GM18951 (cell line): ENCODE results near the gene STOX1.
"Not testable (repeated sequence)": the region's sequence is repeated elsewhere in the genome, so short reads cannot be mapped to it uniquely, and the experiment has no call there.

Experiments used
- POLR2A ChIP-seq: IDR thresholded peaks from 4 replicates; pipeline ENCODE4 v1.6.1; 2011; ENCODE audit warnings: mild to moderate bottlenecking; ENCODE audit not compliant: insufficient read length, insufficient read depth; ENCODE audit errors: extremely low read depth
- in situ Hi-C: fragments of 300-500 bp; cut with MboI; formaldehyde crosslinking; loops from one replicate; pipeline ENCODE4 v1.12.0; 2022; ENCODE audit warnings: low sequenced_read_pairs, mixed read lengths, inconsistent platforms; ENCODE audit not compliant: unreplicated experiment

Gene STOX1, protein sequence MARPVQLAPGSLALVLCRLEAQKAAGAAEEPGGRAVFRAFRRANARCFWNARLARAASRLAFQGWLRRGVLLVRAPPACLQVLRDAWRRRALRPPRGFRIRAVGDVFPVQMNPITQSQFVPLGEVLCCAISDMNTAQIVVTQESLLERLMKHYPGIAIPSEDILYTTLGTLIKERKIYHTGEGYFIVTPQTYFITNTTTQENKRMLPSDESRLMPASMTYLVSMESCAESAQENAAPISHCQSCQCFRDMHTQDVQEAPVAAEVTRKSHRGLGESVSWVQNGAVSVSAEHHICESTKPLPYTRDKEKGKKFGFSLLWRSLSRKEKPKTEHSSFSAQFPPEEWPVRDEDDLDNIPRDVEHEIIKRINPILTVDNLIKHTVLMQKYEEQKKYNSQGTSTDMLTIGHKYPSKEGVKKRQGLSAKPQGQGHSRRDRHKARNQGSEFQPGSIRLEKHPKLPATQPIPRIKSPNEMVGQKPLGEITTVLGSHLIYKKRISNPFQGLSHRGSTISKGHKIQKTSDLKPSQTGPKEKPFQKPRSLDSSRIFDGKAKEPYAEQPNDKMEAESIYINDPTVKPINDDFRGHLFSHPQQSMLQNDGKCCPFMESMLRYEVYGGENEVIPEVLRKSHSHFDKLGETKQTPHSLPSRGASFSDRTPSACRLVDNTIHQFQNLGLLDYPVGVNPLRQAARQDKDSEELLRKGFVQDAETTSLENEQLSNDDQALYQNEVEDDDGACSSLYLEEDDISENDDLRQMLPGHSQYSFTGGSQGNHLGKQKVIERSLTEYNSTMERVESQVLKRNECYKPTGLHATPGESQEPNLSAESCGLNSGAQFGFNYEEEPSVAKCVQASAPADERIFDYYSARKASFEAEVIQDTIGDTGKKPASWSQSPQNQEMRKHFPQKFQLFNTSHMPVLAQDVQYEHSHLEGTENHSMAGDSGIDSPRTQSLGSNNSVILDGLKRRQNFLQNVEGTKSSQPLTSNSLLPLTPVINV

DNA sequence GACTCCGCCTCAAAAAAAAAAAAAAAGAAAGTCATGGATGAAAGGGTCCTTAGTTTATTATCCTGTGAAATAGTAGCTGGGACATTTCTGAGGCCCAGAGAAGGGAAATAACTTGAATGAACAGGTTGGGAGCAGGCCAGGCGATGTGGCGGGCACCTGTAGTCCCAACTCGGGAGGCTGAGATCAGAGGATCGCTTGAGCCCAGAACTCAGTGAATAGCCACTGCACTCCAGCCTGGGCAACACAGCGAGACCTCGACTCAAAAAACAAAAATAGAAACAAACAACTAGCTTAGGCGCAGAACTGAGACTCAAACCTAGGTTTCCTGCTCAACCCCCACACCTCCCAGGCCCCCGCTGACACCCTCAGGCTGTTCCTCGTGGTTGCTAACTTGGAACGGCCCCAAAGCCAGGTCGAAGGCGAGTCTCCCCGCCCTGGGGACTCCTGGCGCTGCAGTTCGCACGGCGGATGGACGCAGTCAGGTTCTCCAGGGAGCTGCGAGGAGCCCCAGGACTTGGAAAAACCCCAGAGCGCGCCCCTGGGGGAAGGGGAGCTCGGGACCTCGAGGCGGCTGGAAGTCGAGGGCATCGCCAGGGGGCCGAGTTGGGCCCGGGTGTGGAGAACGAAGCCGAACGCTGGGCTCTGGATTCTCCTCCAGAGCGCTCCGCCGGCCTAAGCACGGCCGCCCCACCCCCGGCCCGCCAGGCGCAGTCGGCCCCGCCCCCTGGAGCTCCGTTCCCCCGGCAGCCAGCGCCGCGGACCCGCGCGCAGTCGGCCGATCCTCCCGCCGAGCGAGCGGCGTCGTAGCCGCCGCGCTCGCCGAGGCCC is at the start of gene STOX1:
STOX1 (plus strand) TSS at position 768 of the 828 bp plus-strand sequence. CDS start 93 bp downstream, outside the sequence.
- in situ Hi-C loops: no loop called here
- no peak for TF ChIP-seq POLR2A

DNA sequence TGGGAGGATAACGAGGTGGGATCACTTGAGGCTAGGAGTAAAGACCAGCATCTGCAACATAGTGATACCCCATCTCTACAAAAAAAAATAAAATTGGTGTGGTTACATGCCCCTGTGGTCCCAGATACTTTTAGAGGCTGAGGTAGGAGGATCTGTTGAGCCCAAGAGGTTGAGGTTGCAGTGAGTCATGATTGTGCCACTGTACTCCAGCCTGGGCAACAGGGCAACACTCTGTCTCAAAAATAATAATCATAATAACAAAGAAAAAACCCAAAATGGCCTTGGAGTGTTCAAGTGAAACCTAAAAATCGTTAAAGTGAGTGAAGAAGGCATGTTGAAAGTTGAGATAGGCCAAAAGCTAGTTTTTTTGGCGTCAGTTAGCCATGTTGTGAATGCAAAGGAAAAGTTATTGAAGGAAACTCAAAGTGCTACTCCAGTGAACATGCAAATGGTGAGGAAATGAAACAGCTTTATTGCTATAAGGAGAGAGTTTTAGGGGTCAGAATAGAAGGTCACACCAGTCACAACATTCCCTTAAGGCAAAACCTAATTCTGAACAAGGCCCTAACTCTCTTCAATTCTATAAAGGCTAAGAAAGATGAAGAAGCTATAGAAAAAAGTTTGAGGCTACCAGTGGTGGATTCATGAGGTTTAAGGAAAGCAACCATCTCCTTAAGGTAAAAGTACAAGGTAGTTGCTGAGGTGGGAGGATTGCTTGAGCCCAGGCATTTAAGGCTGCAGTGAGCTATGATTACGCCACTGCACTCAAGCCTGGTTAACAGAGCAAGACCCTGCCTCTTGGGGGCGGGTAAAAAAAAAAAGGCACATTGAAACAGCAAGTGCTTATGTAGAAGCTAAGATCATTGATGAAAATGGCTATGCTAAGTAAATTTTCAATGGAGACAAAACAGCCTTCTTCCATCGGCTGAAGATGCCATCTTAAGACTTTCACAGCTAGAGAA is 45.4 kb upstream of the STOX1 start:
- in situ Hi-C loops: no loop called here
- TF ChIP-seq POLR2A: no peak

DNA sequence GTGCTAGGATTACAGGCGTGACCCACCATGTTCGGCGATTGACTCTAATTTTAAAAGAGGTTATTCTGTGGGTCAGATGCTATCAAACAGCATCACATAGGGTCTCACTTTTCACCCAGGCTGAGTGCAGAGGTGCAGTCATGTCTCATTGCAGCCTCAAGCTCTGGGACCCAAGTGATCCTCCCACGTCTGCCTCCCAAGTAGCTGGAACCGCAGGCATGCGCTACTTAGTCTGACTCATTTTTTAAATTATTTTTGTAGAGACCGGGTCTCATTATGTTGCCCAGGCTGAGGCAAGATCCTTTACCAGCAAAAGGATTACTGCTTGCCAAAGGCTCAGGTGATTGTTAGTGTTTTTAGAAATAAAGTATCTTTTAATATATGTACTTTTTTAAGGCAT is 42.9 kb upstream of the STOX1 start:
- TF ChIP-seq POLR2A: no peak
- in situ Hi-C loops: no loop called here

DNA sequence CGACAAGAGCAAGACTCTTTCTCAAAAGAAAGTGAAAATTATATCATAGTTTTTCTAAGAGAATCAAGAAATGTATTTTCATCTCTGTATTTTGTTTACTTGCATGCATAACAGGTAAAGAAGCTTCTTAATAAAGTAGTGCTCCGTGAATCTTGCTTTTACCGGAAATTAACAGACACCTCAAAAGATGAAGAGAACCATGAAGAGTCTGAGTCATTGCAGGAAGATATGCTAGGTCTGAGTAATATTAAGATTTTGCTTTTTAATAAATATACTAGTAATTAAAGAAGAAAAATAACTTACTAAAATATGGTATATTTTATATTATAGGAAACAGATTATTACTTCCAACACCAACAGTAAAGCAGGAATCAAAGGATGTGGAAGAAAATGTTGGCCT is 39.5 kb upstream of the STOX1 start:
- TF ChIP-seq POLR2A: no peak
- in situ Hi-C loops: no loop called here

DNA sequence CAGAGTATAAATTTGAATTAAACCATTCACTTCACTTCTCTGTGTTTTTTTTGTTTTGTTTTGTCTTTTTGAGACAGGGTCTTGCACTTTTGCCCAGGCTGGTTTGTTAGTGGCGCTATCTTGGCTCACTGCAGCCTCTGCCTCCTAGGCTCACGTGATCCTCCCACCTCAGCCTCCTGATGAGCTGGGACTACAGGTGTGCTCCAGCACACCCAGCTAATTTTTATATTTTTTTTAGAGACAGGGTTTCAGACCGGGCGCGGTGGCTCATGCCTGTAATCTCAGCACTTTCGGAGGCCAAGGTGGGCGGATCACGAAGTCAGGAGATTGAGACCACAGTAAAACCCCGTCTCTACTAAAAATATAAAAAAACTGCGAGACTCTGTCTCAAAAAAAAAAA is 36.9 kb upstream of the STOX1 start:
- in situ Hi-C loops: no loop called here
- TF ChIP-seq POLR2A: no peak

DNA sequence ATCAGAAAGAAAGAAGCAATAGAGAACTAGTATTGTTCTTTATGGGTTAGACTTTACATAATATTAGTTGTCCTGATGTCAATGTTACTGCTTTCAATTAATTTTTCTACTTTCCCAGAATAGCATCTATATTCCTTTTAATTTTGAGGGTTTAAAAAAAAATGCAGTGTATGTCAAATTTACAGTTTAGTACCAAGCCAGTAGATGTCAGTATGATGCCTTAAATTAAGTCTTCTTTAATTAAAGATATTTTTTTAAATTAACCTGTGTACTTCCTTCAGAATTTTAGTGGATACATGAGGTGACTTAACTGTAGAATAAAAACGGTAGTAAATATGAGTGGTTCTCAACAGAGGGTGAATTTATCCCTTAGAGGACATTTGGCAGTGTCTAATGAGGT is 35.2 kb upstream of the STOX1 start:
- no peak for TF ChIP-seq POLR2A
- in situ Hi-C loops: no loop called here

DNA sequence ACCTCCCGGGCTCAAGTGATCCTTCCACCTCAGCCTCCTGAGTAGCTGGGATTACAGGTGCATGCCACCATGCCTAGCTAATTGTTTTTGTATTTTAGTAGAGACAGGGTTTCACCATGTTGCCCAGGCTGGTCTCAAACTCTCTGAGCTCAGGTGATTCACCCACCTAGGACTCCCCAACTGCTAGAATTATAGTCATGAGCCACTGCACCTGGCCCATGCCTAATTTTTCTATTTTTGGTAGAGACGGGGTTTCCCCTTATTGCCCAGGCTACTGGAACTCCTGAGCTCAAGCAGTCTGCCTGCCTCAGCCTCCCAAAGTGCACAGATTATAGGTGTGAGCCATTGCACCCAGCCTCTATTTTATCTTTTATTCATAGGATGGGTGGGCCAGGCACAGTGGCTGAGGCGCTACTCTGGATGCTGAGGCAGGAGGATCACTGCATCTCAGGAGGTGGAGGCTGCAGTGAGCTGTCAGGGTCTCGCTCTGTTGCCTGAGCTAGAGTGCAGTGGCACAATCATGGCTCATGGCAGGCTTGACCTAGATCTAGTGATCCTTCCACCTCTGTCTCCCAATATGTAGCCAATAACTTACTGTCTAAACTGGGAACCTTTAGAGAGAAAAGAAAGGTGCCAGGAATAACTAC is 31.3 kb upstream of the STOX1 start:
- in situ Hi-C loops: no loop called here
- TF ChIP-seq POLR2A: no peak

DNA sequence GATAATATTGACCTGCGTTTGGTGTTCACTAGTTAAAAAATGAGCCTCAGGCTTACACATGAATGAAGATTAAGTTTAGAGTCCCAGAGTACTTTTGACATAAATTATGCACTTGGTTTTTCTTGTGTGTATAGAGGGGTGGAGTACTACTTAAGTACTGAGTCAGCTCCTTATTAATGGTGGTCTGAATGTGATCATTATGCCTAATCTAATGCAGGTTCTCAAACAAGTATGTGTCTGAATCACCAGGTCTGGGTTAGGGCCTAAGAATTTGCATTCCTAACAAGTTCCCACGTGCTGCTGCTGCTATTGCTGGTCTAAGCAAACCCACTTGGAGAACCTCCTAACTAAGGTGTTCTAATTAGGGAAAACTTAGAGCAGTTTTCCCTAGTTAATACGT is 30.7 kb upstream of the STOX1 start:
- in situ Hi-C loops: no loop called here
- TF ChIP-seq POLR2A: no peak

DNA sequence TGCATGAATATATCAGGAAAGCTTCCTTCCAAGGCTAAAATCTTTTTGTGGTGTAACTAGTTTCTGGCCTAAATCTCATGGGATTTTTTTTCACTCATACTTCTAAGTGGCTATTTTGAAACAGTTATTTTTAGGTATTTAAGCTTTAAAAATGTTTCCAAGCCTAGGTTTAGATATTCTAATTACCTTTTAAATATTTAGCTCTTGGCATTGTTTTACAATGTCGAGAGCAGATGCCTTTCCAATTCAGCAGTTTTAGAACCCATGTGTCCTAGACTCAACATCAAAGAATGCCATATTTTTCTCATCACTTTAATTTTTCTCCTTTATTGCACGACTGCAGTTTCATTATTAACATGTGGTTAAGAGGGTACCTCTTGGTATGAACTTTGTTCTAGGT is 27.1 kb upstream of the STOX1 start:
- in situ Hi-C loops: no loop called here

DNA sequence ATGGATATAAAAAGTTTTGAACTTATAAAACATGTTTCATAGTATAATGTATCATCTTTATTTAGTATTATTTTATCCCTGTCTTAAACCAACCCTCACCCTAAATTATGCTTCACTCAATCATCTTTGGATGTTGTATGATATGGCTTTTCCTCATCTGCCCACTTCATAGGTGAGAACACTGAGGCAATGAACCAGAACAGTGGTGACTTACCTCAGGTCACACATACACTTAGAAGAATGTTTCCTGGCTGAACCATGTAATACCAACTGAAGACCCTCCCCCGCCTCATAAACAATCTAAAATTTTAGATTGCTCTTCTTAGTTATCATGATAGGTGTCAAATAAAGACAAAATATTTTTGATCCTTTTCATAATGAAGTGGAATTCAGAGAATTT is 22.6 kb upstream of the STOX1 start:
- TF ChIP-seq POLR2A: no peak

More for the DNA sequence above, 27.1 kb upstream of the STOX1 start:
- TF ChIP-seq POLR2A: no peak

DNA sequence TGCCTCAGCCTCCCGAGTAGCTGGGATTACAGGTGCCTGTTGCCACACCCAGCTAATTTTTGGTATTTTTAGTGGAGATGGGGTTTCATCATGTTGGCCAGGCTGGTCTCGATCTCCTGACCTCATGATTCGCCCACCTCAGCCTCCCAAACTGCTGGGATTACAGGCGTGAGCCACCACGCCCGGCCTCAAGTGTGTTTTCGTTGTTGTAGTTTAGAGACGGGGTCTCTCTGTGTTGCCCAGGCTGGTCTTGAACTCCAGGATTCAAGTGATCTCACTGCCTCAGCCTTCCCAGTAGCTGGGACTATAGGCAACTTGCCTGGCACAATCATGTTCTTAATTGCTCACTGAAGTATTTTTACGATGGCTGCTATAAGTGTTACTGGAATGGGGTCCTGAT is 16.5 kb upstream of the STOX1 start:
- in situ Hi-C loops: not testable (repeated sequence)

More for the DNA sequence above, 22.6 kb upstream of the STOX1 start:
- in situ Hi-C loops: no loop called here
